Panc1 (cell line): Measurements from ENCODE around the gene GALT. TPM values are rescaled to one million over a fixed set of nuclear protein-coding genes. Genes with fewer than 3 reads are reported as not detected.

Source experiments
- ATAC-seq: fragments of 200-7000 bp; cut with Tn5 transposase; 2 replicates; pipeline ENCODE4 v1.9.1; 2020; ENCODE audit warnings: mild to moderate bottlenecking, moderate library complexity
- BruUV-seq: library from RNA; stranded (reverse); fragments of 400-500 nt; replicated peaks from 2 replicates; lab custom pipeline; 2021; lab: Mats Ljungman, UMichigan
- CTCF ChIA-PET: fragments of 300-600 bp; sonication (Branson Sonifier 250); formaldehyde crosslinking; loops from one replicate; lab custom pipeline; 2022; ENCODE audit warnings: antibody characterized with exemption; lab: Charles Lee
- POLR2A ChIA-PET: fragments of 300-600 bp; sonication (Branson Sonifier 250); formaldehyde crosslinking; loops from one replicate; lab custom pipeline; 2022; ENCODE audit warnings: antibody characterized with exemption; lab: Charles Lee
- DNase-seq: peaks from one replicate; pipeline ENCODE4 v3.0.0-alpha.2; 2010; ENCODE audit warnings: low read depth, low spot score
- H3K27ac ChIP-seq: 2 replicates; pipeline ENCODE4 v1.5.1; 2011; ENCODE audit warnings: mild to moderate bottlenecking, low read length, inconsistent platforms
- H3K27me3 ChIP-seq: fragments of 200-500 bp; sonication (Bioruptor generic); 2 replicates; pipeline ENCODE4 v1.6.0; 2014; ENCODE audit warnings: low read length, inconsistent platforms; ENCODE audit not compliant: control insufficient read depth, insufficient read depth
- H3K36me3 ChIP-seq: fragments of 200-500 bp; sonication (Bioruptor generic); 2 replicates; pipeline ENCODE4 v1.5.1; 2014; ENCODE audit warnings: inconsistent platforms, mild to moderate bottlenecking, low read length, moderate library complexity; ENCODE audit not compliant: control insufficient read depth, insufficient read depth
- H3K4me1 ChIP-seq: 2 replicates; pipeline ENCODE4 v1.5.1; 2011; ENCODE audit warnings: inconsistent platforms, mild to moderate bottlenecking, low read length, moderate library complexity; ENCODE audit not compliant: control insufficient read depth, insufficient read depth
- H3K4me3 ChIP-seq, 2 experiments: 2 replicates each; pipeline ENCODE4 v1.5.1; 2011 to 2012; ENCODE audit warnings: low read depth in 2 of 2, low read length in 2 of 2, mild to moderate bottlenecking in 2 of 2, inconsistent platforms in 1 of 2, moderate library complexity in 1 of 2
- H3K9me3 ChIP-seq: fragments of 200-500 bp; sonication (Bioruptor generic); 2 replicates; pipeline ENCODE4 v1.5.1; 2014; ENCODE audit warnings: low read depth, mild to moderate bottlenecking, inconsistent platforms, low read length, moderate library complexity; ENCODE audit not compliant: control insufficient read depth, insufficient read depth
- POLR2AphosphoS5 ChIP-seq: IDR thresholded peaks from 2 replicates; pipeline ENCODE4 v1.6.1; 2012; ENCODE audit warnings: mild to moderate bottlenecking, low read depth, low read length, moderate library complexity
- SIN3A ChIP-seq: IDR thresholded peaks from 2 replicates; pipeline ENCODE4 v1.6.1; 2012; ENCODE audit warnings: low read depth, mild to moderate bottlenecking, low read length, moderate library complexity, borderline replicate concordance; ENCODE audit not compliant: insufficient read depth
- TCF7L2 ChIP-seq: IDR thresholded peaks from 2 replicates; pipeline ENCODE4 v1.6.1; 2011; ENCODE audit warnings: mild to moderate bottlenecking, low read depth, low read length, inconsistent platforms
- in situ Hi-C: cut with HindIII; loops from 2 replicates; pipeline ENCODE4 v1.10.0; 2016; ENCODE audit warnings: low sequenced_read_pairs, low pct_unique_long_range_greater_than_20kb
- intact Hi-C: fragments of 100-400 bp; cut with micrococcal nuclease; formaldehyde crosslinking; loops from one replicate; pipeline ENCODE4 v1.10.0; 2022; ENCODE audit not compliant: unreplicated experiment
- total RNA-seq: library from RNA; stranded (reverse); gene quantifications from one replicate; pipeline ENCODE4 v1.2.1, GENCODE V29; 2021; ENCODE audit not compliant: unreplicated experiment
- TF ChIP-seq, protein P1 (sequence below), 2 experiments: IDR thresholded peaks; 2 replicates each; pipeline ENCODE4 v1.6.1; 2011 to 2012; ENCODE audit warnings: low read depth in 2 of 2, control low read depth in 1 of 2, low read length in 1 of 2, mild to moderate bottlenecking in 1 of 2, moderate library complexity in 1 of 2; ENCODE audit not compliant: insufficient read depth in 1 of 2
- TF ChIP-seq, protein P2 (sequence below): fragments of 450-650 bp; IDR thresholded peaks from 2 replicates; pipeline ENCODE4 v1.5.1; 2017; ENCODE audit warnings: mild to moderate bottlenecking

Gene GALT
- total RNA-seq, 1 experiment from 2014 or later = 42.5 TPM

DNA sequence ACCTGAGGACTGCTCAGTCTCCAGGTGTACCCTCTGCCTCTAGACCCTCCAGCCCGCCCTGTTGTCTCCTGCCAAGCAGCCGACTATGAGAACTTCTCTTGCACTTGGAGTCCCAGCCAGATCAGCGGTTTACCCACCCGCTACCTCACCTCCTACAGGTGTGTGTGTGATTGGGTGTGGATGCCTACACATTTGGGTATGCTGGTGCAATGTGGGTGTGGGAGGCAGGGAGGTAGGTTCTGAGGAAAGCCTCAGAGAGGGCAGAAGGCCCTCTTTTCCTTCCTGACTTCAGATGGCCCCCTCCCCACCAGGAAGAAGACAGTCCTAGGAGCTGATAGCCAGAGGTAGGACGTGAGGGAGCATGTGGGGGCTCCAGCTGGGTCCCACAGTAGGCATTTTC lies 10.5 kb downstream of the GALT start:
- no peaks in the 10 kb centered on the region for H3K27me3 ChIP-seq
- H3K36me3 ChIP-seq = no peaks in the 10 kb centered on the region
- no peak for ATAC-seq
- ChIA-PET POLR2A (no interaction called here), CTCF (interaction anchor here (1.6 kb wide), 1 partner anchor 11 kb away, joined by 4 read pairs; the partner anchor contains the start of gene GALT)
- TF ChIP-seq, protein P1, sequence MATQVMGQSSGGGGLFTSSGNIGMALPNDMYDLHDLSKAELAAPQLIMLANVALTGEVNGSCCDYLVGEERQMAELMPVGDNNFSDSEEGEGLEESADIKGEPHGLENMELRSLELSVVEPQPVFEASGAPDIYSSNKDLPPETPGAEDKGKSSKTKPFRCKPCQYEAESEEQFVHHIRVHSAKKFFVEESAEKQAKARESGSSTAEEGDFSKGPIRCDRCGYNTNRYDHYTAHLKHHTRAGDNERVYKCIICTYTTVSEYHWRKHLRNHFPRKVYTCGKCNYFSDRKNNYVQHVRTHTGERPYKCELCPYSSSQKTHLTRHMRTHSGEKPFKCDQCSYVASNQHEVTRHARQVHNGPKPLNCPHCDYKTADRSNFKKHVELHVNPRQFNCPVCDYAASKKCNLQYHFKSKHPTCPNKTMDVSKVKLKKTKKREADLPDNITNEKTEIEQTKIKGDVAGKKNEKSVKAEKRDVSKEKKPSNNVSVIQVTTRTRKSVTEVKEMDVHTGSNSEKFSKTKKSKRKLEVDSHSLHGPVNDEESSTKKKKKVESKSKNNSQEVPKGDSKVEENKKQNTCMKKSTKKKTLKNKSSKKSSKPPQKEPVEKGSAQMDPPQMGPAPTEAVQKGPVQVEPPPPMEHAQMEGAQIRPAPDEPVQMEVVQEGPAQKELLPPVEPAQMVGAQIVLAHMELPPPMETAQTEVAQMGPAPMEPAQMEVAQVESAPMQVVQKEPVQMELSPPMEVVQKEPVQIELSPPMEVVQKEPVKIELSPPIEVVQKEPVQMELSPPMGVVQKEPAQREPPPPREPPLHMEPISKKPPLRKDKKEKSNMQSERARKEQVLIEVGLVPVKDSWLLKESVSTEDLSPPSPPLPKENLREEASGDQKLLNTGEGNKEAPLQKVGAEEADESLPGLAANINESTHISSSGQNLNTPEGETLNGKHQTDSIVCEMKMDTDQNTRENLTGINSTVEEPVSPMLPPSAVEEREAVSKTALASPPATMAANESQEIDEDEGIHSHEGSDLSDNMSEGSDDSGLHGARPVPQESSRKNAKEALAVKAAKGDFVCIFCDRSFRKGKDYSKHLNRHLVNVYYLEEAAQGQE (IDR thresholded peaks at IDR 0.05; ENCODE audit: insufficient read depth in 1 of 2, low read depth in 2 of 2, low read length in 1 of 2) = no peak
- no peak for TF ChIP-seq POLR2AphosphoS5
- TF ChIP-seq, protein P2, sequence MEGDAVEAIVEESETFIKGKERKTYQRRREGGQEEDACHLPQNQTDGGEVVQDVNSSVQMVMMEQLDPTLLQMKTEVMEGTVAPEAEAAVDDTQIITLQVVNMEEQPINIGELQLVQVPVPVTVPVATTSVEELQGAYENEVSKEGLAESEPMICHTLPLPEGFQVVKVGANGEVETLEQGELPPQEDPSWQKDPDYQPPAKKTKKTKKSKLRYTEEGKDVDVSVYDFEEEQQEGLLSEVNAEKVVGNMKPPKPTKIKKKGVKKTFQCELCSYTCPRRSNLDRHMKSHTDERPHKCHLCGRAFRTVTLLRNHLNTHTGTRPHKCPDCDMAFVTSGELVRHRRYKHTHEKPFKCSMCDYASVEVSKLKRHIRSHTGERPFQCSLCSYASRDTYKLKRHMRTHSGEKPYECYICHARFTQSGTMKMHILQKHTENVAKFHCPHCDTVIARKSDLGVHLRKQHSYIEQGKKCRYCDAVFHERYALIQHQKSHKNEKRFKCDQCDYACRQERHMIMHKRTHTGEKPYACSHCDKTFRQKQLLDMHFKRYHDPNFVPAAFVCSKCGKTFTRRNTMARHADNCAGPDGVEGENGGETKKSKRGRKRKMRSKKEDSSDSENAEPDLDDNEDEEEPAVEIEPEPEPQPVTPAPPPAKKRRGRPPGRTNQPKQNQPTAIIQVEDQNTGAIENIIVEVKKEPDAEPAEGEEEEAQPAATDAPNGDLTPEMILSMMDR = no peak
- no peak for TF ChIP-seq SIN3A
- TF ChIP-seq TCF7L2 = no peak
- no peak overlapping the region for H3K4me3 ChIP-seq
- intact Hi-C loops = no loop called here
- H3K4me1 ChIP-seq = peaks cover 14% of the 10 kb centered on the region
- H3K9me3 ChIP-seq = no peaks in the 10 kb centered on the region
- H3K27ac ChIP-seq = no peak overlapping the region
- in situ Hi-C loops = no loop called here
- no TSS peak for BruUV-seq
- no peak for DNase-seq

DNA sequence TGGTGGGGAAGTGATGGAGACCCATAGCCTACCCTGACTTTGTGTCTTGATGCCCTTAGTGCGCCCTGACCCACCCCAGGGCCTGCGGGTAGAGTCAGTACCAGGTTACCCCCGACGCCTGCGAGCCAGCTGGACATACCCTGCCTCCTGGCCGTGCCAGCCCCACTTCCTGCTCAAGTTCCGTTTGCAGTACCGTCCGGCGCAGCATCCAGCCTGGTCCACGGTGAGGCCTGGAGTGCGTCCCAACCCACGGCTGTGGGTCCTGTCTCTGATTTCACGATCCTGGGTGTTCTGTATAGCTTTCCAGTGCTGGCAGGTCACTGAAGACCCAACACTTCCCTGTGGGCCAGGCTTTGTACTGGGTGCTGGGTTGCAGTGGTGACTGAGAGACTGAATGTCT lies 12.0 kb downstream of the GALT start:
- H3K4me1 ChIP-seq = peaks cover under 1% of the 10 kb centered on the region
- TF ChIP-seq TCF7L2 (no peak), SIN3A (no peak), POLR2AphosphoS5 (no peak)
- TF ChIP-seq, protein P2 = no peak
- TF ChIP-seq, protein P1 (IDR thresholded peaks at IDR 0.05; ENCODE audit: insufficient read depth in 1 of 2, low read depth in 2 of 2, low read length in 1 of 2) = no peak
- DNase-seq (no peak), ATAC-seq (no peak)
- BruUV-seq = no TSS peak
- CTCF ChIA-PET = no interaction called here
- no peak overlapping the region for H3K4me3 ChIP-seq
- POLR2A ChIA-PET = no interaction called here
- intact Hi-C loops (no loop called here), in situ Hi-C loops (no loop called here)
- no peaks in the 10 kb centered on the region for H3K9me3 ChIP-seq
- H3K27ac ChIP-seq = no peak overlapping the region
- no peaks in the 10 kb centered on the region for H3K36me3 ChIP-seq
- no peaks in the 10 kb centered on the region for H3K27me3 ChIP-seq
